H1 (cell line): ENCODE measurements around the gene PTPN21. TPM values are rescaled to one million over a fixed set of nuclear protein-coding genes. Genes with fewer than 3 reads are reported as not detected.

Source experiments
- CTCF ChIA-PET: fragments of 300-600 bp; sonication (Branson Sonifier 250); formaldehyde crosslinking; loops from one replicate; lab custom pipeline; 2021; ENCODE audit not compliant: partially characterized antibody; lab: Charles Lee
- POLR2A ChIA-PET: fragments of 300-600 bp; sonication (Branson Sonifier 250); formaldehyde crosslinking; loops from one replicate; lab custom pipeline; 2021; ENCODE audit warnings: inconsistent platforms; ENCODE audit not compliant: partially characterized antibody; lab: Charles Lee
- DNase-seq, 2 experiments: peaks; one replicate each; pipeline versions ENCODE4 v3.0.0 to v3.0.0-alpha.2; 2010 to 2022; ENCODE audit warnings: low spot score in 2 of 2, low read depth in 1 of 2, mixed read lengths in 1 of 2
- FAIRE-seq: peaks from 2 replicates; lab custom pipeline; 2011; peaks lifted over from hg19 to GRCh38; lab: Jason Lieb, UNC
- H2AFZ ChIP-seq: 2 replicates; pipeline ENCODE4 v1.8.1; 2012; ENCODE audit warnings: low read length, inconsistent platforms
- H2AK5ac ChIP-seq: 2 replicates; pipeline ENCODE4 v1.6.1; 2013; ENCODE audit warnings: low read depth, low read length
- H2BK120ac ChIP-seq: replicated peaks from 2 replicates; pipeline ENCODE3; 2013; ENCODE audit warnings: low read depth, low read length, inconsistent platforms
- H2BK12ac ChIP-seq: 2 replicates; pipeline ENCODE4 v1.6.1; 2013; ENCODE audit warnings: low read depth, low read length
- H2BK15ac ChIP-seq: 2 replicates; pipeline ENCODE4 v1.6.1; 2013; ENCODE audit warnings: low read length
- H2BK20ac ChIP-seq: 2 replicates; pipeline ENCODE4 v1.6.1; 2013; ENCODE audit warnings: low read length
- H2BK5ac ChIP-seq: 2 replicates; pipeline ENCODE4 v1.6.1; 2013; ENCODE audit warnings: low read depth, low read length
- H3K14ac ChIP-seq: 2 replicates; pipeline ENCODE4 v1.6.1; 2013; ENCODE audit warnings: inconsistent platforms; ENCODE audit not compliant: insufficient read length
- H3K18ac ChIP-seq: 2 replicates; pipeline ENCODE4 v1.6.1; 2013; ENCODE audit warnings: low read length; ENCODE audit errors: extremely low read depth
- H3K23ac ChIP-seq: 2 replicates; pipeline ENCODE4 v1.6.1; 2013; ENCODE audit warnings: inconsistent platforms; ENCODE audit not compliant: insufficient read length
- H3K23me2 ChIP-seq: 2 replicates; pipeline ENCODE4 v1.6.1; 2013; ENCODE audit warnings: low read depth, low read length
- H3K27ac ChIP-seq: 2 replicates; pipeline ENCODE4 v1.6.1; 2011; ENCODE audit warnings: low read depth, low read length, inconsistent platforms
- H3K27me3 ChIP-seq, 4 experiments: replicated peaks in 1 of 4; 1 replicate in 1 of 4; 2 replicates in 3 of 4; pipeline versions ENCODE4 v1.6.1 to v1.8.1; 2011 to 2013; ENCODE audit warnings: low read length in 3 of 4, mild to moderate bottlenecking in 3 of 4, inconsistent platforms in 2 of 4, mixed read lengths in 2 of 4, moderate library complexity in 1 of 4; ENCODE audit not compliant: control insufficient read depth in 3 of 4, insufficient read depth in 3 of 4; ENCODE audit errors: extremely low read depth in 1 of 4
- H3K36me3 ChIP-seq, 4 experiments: 2 replicates each; pipeline versions ENCODE4 v1.6.1 to v1.8.1; 2011 to 2013; ENCODE audit warnings: mild to moderate bottlenecking in 4 of 4, low read length in 3 of 4, moderate library complexity in 2 of 4, control low read depth in 1 of 4, inconsistent platforms in 1 of 4; ENCODE audit not compliant: insufficient read depth in 4 of 4, control insufficient read depth in 2 of 4
- H3K4ac ChIP-seq: replicated peaks from 2 replicates; pipeline ENCODE3; 2013; ENCODE audit warnings: low read length, low read depth, mixed read lengths, inconsistent platforms; ENCODE audit not compliant: insufficient read length
- H3K4me1 ChIP-seq, 4 experiments: replicated peaks in 1 of 4; 1 replicate in 1 of 4; 2 replicates in 3 of 4; pipeline versions ENCODE4 v1.6.1 to v1.8.1; 2011 to 2013; ENCODE audit warnings: low read length in 3 of 4, inconsistent platforms in 2 of 4, mixed read lengths in 1 of 4; ENCODE audit not compliant: insufficient read depth in 4 of 4, control insufficient read depth in 3 of 4
- H3K4me2 ChIP-seq, 2 experiments: 2 replicates each; pipeline versions ENCODE4 v1.6.1 to v1.8.1; 2011 to 2013; ENCODE audit warnings: low read depth in 2 of 2, low read length in 2 of 2, control low read depth in 1 of 2, inconsistent platforms in 1 of 2, mild to moderate bottlenecking in 1 of 2; ENCODE audit not compliant: insufficient read depth in 1 of 2
- H3K4me3 ChIP-seq, 4 experiments: fragments of 200-600, 300-600 bp in 1 of 4; sonication (generic), shearing (Covaris generic), sonication (Bioruptor Twin) in 1 of 4; 2 replicates each; pipeline versions ENCODE4 v1.5.1 to v1.8.1; 2011 to 2016; ENCODE audit warnings: low read length in 4 of 4, low read depth in 3 of 4, control low read depth in 2 of 4, inconsistent platforms in 2 of 4, mild to moderate bottlenecking in 2 of 4, mixed read lengths in 1 of 4, moderate library complexity in 1 of 4; ENCODE audit not compliant: insufficient read depth in 2 of 4; ENCODE audit errors: extremely low read depth in 1 of 4
- H3K56ac ChIP-seq: replicated peaks from 2 replicates; pipeline ENCODE3; 2013; ENCODE audit warnings: low read depth, mild to moderate bottlenecking, mixed read lengths, low read length, inconsistent platforms; ENCODE audit not compliant: insufficient read length
- H3K79me1 ChIP-seq: 2 replicates; pipeline ENCODE4 v1.6.1; 2013; ENCODE audit warnings: low read depth, low read length, control low read depth
- H3K79me2 ChIP-seq, 2 experiments: 2 replicates each; pipeline versions ENCODE4 v1.6.1 to v1.8.1; 2012 to 2013; ENCODE audit warnings: low read length in 2 of 2, mild to moderate bottlenecking in 2 of 2, inconsistent platforms in 1 of 2; ENCODE audit not compliant: insufficient read depth in 2 of 2, control insufficient read depth in 1 of 2
- H3K9ac ChIP-seq, 4 experiments: replicated peaks in 1 of 4; 1 replicate in 1 of 4; 2 replicates in 3 of 4; pipeline versions ENCODE4 v1.6.1 to v1.8.1; 2011 to 2013; ENCODE audit warnings: low read depth in 3 of 4, low read length in 3 of 4, control low read depth in 2 of 4, mild to moderate bottlenecking in 2 of 4, moderate library complexity in 2 of 4, inconsistent platforms in 1 of 4; ENCODE audit errors: extremely low read depth in 1 of 4
- H3K9me3 ChIP-seq, 2 experiments: 2 replicates each; pipeline versions ENCODE4 v1.6.1 to v1.8.1; 2012 to 2013; ENCODE audit warnings: mild to moderate bottlenecking in 2 of 2, moderate library complexity in 2 of 2, control low read depth in 1 of 2, inconsistent platforms in 1 of 2, low read depth in 1 of 2, low read length in 1 of 2, mixed read lengths in 1 of 2; ENCODE audit not compliant: insufficient read depth in 2 of 2
- H4K20me1 ChIP-seq, 2 experiments: replicated peaks in 1 of 2; 2 replicates each; pipeline versions ENCODE3 to v1.8.1; 2011 to 2013; ENCODE audit warnings: inconsistent platforms in 2 of 2, low read length in 2 of 2, mild to moderate bottlenecking in 1 of 2; ENCODE audit not compliant: insufficient read depth in 2 of 2, control insufficient read depth in 1 of 2
- H4K5ac ChIP-seq: 2 replicates; pipeline ENCODE4 v1.6.1; 2013; ENCODE audit warnings: low read length, low read depth, mixed read lengths, inconsistent platforms; ENCODE audit not compliant: insufficient read length
- H4K8ac ChIP-seq: 2 replicates; pipeline ENCODE4 v1.8.0; 2013; ENCODE audit warnings: mild to moderate bottlenecking, moderate library complexity, low read length, inconsistent platforms; ENCODE audit not compliant: insufficient read depth; ENCODE audit errors: extremely low read depth
- H4K91ac ChIP-seq: replicated peaks from 2 replicates; pipeline ENCODE3; 2013; ENCODE audit warnings: low read length, mixed read lengths, inconsistent platforms; ENCODE audit not compliant: insufficient read length
- CHD2 ChIP-seq: IDR thresholded peaks from 2 replicates; pipeline ENCODE4 v1.6.1; 2012; ENCODE audit warnings: low read length, improper control_type of control experiment
- EZH2 ChIP-seq: fragments of 200-600 bp; sonication (generic); IDR thresholded peaks from 2 replicates; pipeline ENCODE4 v1.7.1; 2012; ENCODE audit warnings: low read depth, mild to moderate bottlenecking, moderate library complexity, low read length, inconsistent platforms; ENCODE audit not compliant: severe bottlenecking
- FOSL1 ChIP-seq: IDR thresholded peaks from 2 replicates; pipeline ENCODE4 v1.6.1; 2011; ENCODE audit warnings: mild to moderate bottlenecking, low read depth, low read length, moderate library complexity; ENCODE audit not compliant: insufficient read depth
- GTF2F1 ChIP-seq: IDR thresholded peaks from 2 replicates; pipeline ENCODE4 v1.6.1; 2012; ENCODE audit warnings: low read depth, low read length, improper control_type of control experiment, borderline replicate concordance
- HDAC2 ChIP-seq, 2 experiments: fragments of 300-600 bp in 1 of 2; sonication (generic) in 1 of 2; IDR thresholded peaks; 2 replicates each; pipeline ENCODE4 v1.6.1; 2011 to 2012; ENCODE audit warnings: low read depth in 2 of 2, low read length in 2 of 2, mild to moderate bottlenecking in 2 of 2, moderate library complexity in 2 of 2, borderline replicate concordance in 1 of 2, inconsistent platforms in 1 of 2
- MAFK ChIP-seq: IDR thresholded peaks from 2 replicates; pipeline ENCODE4 v1.6.1; 2012; ENCODE audit warnings: low read depth, mild to moderate bottlenecking, improper control_type of control experiment, low read length
- NRF1 ChIP-seq: IDR thresholded peaks from 2 replicates; pipeline ENCODE4 v1.6.1; 2011; ENCODE audit warnings: mild to moderate bottlenecking, low read depth, low read length, improper control_type of control experiment
- SIN3A ChIP-seq, 2 experiments: IDR thresholded peaks in 1 of 2; conservative IDR thresholded peaks in 1 of 2; 2 replicates each; pipeline ENCODE4 v1.6.1; 2011 to 2012; ENCODE audit warnings: low read length in 2 of 2, improper control_type of control experiment in 1 of 2, low read depth in 1 of 2, mild to moderate bottlenecking in 1 of 2
- SUZ12 ChIP-seq: fragments of 200-600 bp; sonication (generic); IDR thresholded peaks from 2 replicates; pipeline ENCODE4 v1.6.1; 2012; ENCODE audit warnings: mild to moderate bottlenecking, inconsistent platforms, low read length, moderate library complexity, mixed read lengths
- TAF1 ChIP-seq: IDR thresholded peaks from 2 replicates; pipeline ENCODE4 v1.6.1; 2011; ENCODE audit warnings: mild to moderate bottlenecking, low read depth, low read length
- ZNF274 ChIP-seq: IDR thresholded peaks from 2 replicates; pipeline ENCODE4 v1.7.0; 2012; ENCODE audit warnings: low read length, borderline replicate concordance; ENCODE audit errors: extremely low read depth
- WGBS, 2 experiments: shearing (Covaris generic) in 1 of 2; methylation state at CpG; one replicate each; pipeline versions ENCODE4 v1.1.6 to v1.1.7; 2013 to 2015; ENCODE audit warnings: low lambda C conversion rate in 2 of 2, mixed read lengths in 2 of 2, inconsistent platforms in 1 of 2, low coverage in 1 of 2, missing lambda C conversion rate in 1 of 2; ENCODE audit not compliant: insufficient replicate concordance in 2 of 2, insufficient coverage in 1 of 2, insufficient read length in 1 of 2; ENCODE audit errors: extremely low coverage in 1 of 2, missing lambda C conversion rate in 1 of 2; 5-methylcytosine and 5-hydroxymethylcytosine counted together
- polyA plus RNA-seq, 7 experiments: library from polyadenylated mRNA; depleted of rRNA in 3 of 7; stranded (reverse) in 5 of 7; unstranded in 2 of 7; fragments of >200 nt in 5 of 7; fragments of 200-250 nt in 2 of 7; gene quantifications; 1 replicate in 5 of 7; 2 replicates in 1 of 7; 4 replicates in 1 of 7; pipeline versions ENCODE4 v1.2.1 to v1.2.3, GENCODE V29; 2011 to 2013; ENCODE audit warnings: missing spikeins in 2 of 7, mixed read lengths in 2 of 7
- total RNA-seq: library from RNA; stranded (reverse); fragmentation: NEBNext Ultra II Directional; extraction: Animal tissue kit (Norgen Biotek cat#: 25700); gene quantifications from 2 replicates; pipeline ENCODE4 v1.2.1, GENCODE V29; 2021

Gene PTPN21
- total and polyA plus RNA-seq, 2 of the 8 experiments (the other 6 are each of a cell fraction or from before 2014, with no cell fraction given), result 6.5 to 16.1 TPM

DNA sequence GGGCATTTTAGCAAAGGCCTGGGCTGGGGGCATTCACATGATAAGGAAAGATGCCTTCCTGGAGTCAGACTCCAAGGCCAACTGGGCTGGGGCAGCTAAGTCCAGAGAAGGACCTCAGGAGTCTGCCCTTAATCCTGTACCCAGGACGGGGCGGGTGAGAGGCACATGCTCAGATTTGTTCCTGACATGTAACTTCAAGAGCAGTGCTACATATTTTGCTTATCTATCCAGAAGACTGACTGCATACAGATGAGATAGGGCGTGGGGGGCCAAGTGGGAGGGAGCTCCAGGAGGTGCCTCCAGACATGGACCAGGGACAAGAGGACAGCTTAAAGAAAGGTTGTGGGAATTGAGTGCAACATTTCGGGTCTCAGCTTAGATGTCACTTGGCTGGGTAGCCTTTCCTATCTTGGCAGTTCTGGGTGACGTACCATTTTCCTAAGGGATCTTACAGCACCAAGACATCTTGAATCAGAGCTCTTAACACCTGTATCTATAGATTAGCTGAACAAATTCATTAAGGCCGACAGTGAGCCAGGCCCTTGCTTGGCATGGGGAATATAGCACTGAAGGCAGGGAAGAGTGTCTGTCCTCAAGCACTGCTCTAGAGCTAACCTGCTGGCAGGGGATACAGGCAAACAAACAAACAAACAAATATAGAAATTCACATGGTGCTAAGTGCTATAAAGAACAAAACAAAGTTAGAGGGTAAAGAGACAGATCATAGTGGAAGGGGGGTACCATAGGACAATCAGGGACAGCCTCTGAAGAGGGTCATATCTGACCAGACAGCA is 61.2 kb downstream of the PTPN21 start:
- no peak overlapping the region for H3K56ac ChIP-seq
- 92% methylated on average over 6 of the region's 6 CpGs; no CpG with 5 or more reads in 1 of the 2 experiments for WGBS, 2 experiments
- H2BK20ac ChIP-seq, result no peak overlapping the region
- H2BK15ac ChIP-seq, result no peak overlapping the region
- DNase-seq (no peak), FAIRE-seq (no peak)
- no peak overlapping the region for H2BK12ac ChIP-seq
- H3K4ac ChIP-seq, result no peak overlapping the region
- H2BK120ac ChIP-seq, result no peak overlapping the region
- H3K23me2 ChIP-seq, result 0 out of 2 replicates have a peak, but pooled peaks cover 2% of the 10 kb centered on the region
- H3K9ac ChIP-seq, result no peak overlapping the region
- no peak overlapping the region for H2AK5ac ChIP-seq
- H3K4me3 ChIP-seq, result no peak overlapping the region
- CTCF ChIA-PET, result interaction anchor here (0.6 to 4.7 kb wide), 13 partner anchors 7 to 1391 kb away, joined by 3 to 21 read pairs (median 3); no protein-coding TSS in a partner anchor
- H3K4me1 ChIP-seq, result peaks cover 0 to 3% (median 1%) of the 10 kb centered on the region in 4 experiments; a peak in 2 of 7 replicates
- no peak overlapping the region for H4K91ac ChIP-seq
- H4K5ac ChIP-seq, result no peak overlapping the region
- H3K79me1 ChIP-seq, result no peaks in the 10 kb centered on the region
- POLR2A ChIA-PET, result interaction anchor here (0.8 to 1.1 kb wide), 2 partner anchors 12 kb away, joined by 3 read pairs; no protein-coding TSS in a partner anchor
- H3K9me3 ChIP-seq, result no peaks in the 10 kb centered on the region
- H3K27me3 ChIP-seq, result no peaks in the 10 kb centered on the region
- H4K8ac ChIP-seq, result no peak overlapping the region
- no peak overlapping the region for H3K14ac ChIP-seq
- peaks cover 0 to 2% of the 10 kb centered on the region in 2 experiments for H4K20me1 ChIP-seq
- H2AFZ ChIP-seq, result no peak overlapping the region
- H3K18ac ChIP-seq, result no peak overlapping the region
- H3K4me2 ChIP-seq, result no peak overlapping the region
- H3K79me2 ChIP-seq, result no peaks in the 10 kb centered on the region
- no peak overlapping the region for H2BK5ac ChIP-seq
- H3K36me3 ChIP-seq, result peaks cover 0 to 6% (median 2%) of the 10 kb centered on the region in 4 experiments; a peak in 2 of 8 replicates
- no peak overlapping the region for H3K27ac ChIP-seq
- no peak overlapping the region for H3K23ac ChIP-seq
- TF ChIP-seq NRF1 (no peak), EZH2 (no peak), SUZ12 (no peak), SIN3A (conservative IDR thresholded peaks at IDR 0.05 in 1 of 2, IDR thresholded peaks at IDR 0.05 in 1 of 2; ENCODE audit: low read depth in 1 of 2, low read length in 2 of 2) (no peak), FOSL1 (no peak), MAFK (no peak), HDAC2 (IDR thresholded peaks at IDR 0.05; ENCODE audit: borderline replicate concordance in 1 of 2, low read depth in 2 of 2, low read length in 2 of 2) (no peak), TAF1 (no peak), GTF2F1 (no peak), ZNF274 (no peak), CHD2 (no peak)
